Fibroblast of lung (primary cell): ENCODE measurements around the gene LMAN2. TPM values are rescaled to one million over a fixed set of nuclear protein-coding genes. Genes with fewer than 3 reads are reported as not detected.

ENCODE experiments used
- DNase-seq, 2 donors: peaks; one replicate each; pipeline versions ENCODE4 v3.0.0 to v3.0.0-alpha.2; 2010; ENCODE audit warnings: low read depth in 2 of 2
- H2AFZ ChIP-seq: 2 replicates; pipeline ENCODE4 v1.5.1; 2012; ENCODE audit warnings: low read length, control low read depth, inconsistent platforms
- H3K27ac ChIP-seq: 2 replicates; pipeline ENCODE4 v1.5.1; 2011; ENCODE audit warnings: low read length, control low read depth; ENCODE audit not compliant: insufficient read depth
- H3K27me3 ChIP-seq: 2 replicates; pipeline ENCODE4 v1.5.1; 2011; ENCODE audit warnings: mild to moderate bottlenecking, low read length; ENCODE audit not compliant: control insufficient read depth, insufficient read depth
- H3K36me3 ChIP-seq: 2 replicates; pipeline ENCODE4 v1.5.1; 2011; ENCODE audit warnings: low read length; ENCODE audit not compliant: control insufficient read depth, insufficient read depth
- H3K4me1 ChIP-seq: 2 replicates; pipeline ENCODE4 v1.5.1; 2011; ENCODE audit warnings: low read length; ENCODE audit not compliant: control insufficient read depth, insufficient read depth; ENCODE audit errors: extremely low read depth
- H3K4me2 ChIP-seq: 2 replicates; pipeline ENCODE4 v1.5.1; 2011; ENCODE audit warnings: low read length, control low read depth; ENCODE audit not compliant: insufficient read depth; ENCODE audit errors: extremely low read depth
- H3K4me3 ChIP-seq, 4 experiments: fragments of 200-600 bp in 1 of 4; sonication (generic) in 1 of 4; replicated peaks in 1 of 4; 2 replicates each; pipeline ENCODE4 v1.5.1; 2011 to 2016; ENCODE audit warnings: low read length in 4 of 4, low read depth in 3 of 4, mild to moderate bottlenecking in 3 of 4, control low read depth in 2 of 4, inconsistent platforms in 1 of 4, mixed read lengths in 1 of 4; ENCODE audit not compliant: insufficient read depth in 1 of 4; ENCODE audit errors: control extremely low read depth in 1 of 4
- H3K79me2 ChIP-seq: 2 replicates; pipeline ENCODE4 v1.5.1; 2012; ENCODE audit warnings: mild to moderate bottlenecking, low read length, inconsistent platforms; ENCODE audit not compliant: control insufficient read depth, insufficient read depth
- H3K9ac ChIP-seq: 2 replicates; pipeline ENCODE4 v1.5.1; 2011; ENCODE audit warnings: mild to moderate bottlenecking, low read length, control low read depth; ENCODE audit not compliant: insufficient read depth
- H3K9me3 ChIP-seq: 2 replicates; pipeline ENCODE4 v1.5.1; 2012; ENCODE audit warnings: low read depth, low read length; ENCODE audit not compliant: control insufficient read depth, insufficient read depth
- H4K20me1 ChIP-seq: 2 replicates; pipeline ENCODE4 v1.5.1; 2011; ENCODE audit warnings: low read length; ENCODE audit not compliant: control insufficient read depth, insufficient read depth; ENCODE audit errors: extremely low read depth
- CTCF ChIP-seq, 2 donors: IDR thresholded peaks in 1 of 2; conservative IDR thresholded peaks in 1 of 2; 1 replicate in 1 of 2; 2 replicates in 1 of 2; pipeline ENCODE4 v1.5.1; 2011 to 2012; ENCODE audit warnings: low read length in 2 of 2, control low read depth in 1 of 2, inconsistent platforms in 1 of 2, low read depth in 1 of 2, mild to moderate bottlenecking in 1 of 2
- EZH2 ChIP-seq: IDR thresholded peaks from 2 replicates; pipeline ENCODE4 v1.5.1; 2012; ENCODE audit warnings: low read length, control low read depth, mild to moderate bottlenecking; ENCODE audit errors: missing control alignments
- polyA plus RNA-seq, 2 donors: library from polyadenylated mRNA; depleted of rRNA in 1 of 2; stranded (reverse) in 1 of 2; unstranded in 1 of 2; fragments of >200 nt; gene quantifications; 2 replicates each; pipeline ENCODE4 v1.2.1, GENCODE V29; 2011 to 2012; ENCODE audit warnings: missing spikeins in 1 of 2
- total RNA-seq: library from RNA; depleted of rRNA; stranded (reverse); fragments of >200 nt; gene quantifications from 2 replicates; pipeline ENCODE4 v1.2.1, GENCODE V29; 2014

The LMAN2 gene
- total and polyA plus RNA-seq, 2 donors (not counting 1 experiment from before 2014, with no cell fraction given): 145 to 396 TPM

GRCh38 chr5:177328545-177329231 lies 22.8 kb downstream of the LMAN2 start:
- no peak overlapping the region for H3K4me2 ChIP-seq
- no peaks in the 10 kb centered on the region for H3K79me2 ChIP-seq
- TF ChIP-seq CTCF (conservative IDR thresholded peaks at IDR 0.05 in 1 of 2, IDR thresholded peaks at IDR 0.05 in 1 of 2; ENCODE audit: low read depth in 1 of 2, low read length in 2 of 2) (no peak), EZH2 (no peak)
- no peak overlapping the region for H3K4me3 ChIP-seq
- H2AFZ ChIP-seq: no peak overlapping the region
- DNase-seq: no peak
- peaks cover 9% of the 10 kb centered on the region for H3K4me1 ChIP-seq
- no peaks in the 10 kb centered on the region for H4K20me1 ChIP-seq
- H3K9me3 ChIP-seq: no peaks in the 10 kb centered on the region
- no peak overlapping the region for H3K9ac ChIP-seq
- no peaks in the 10 kb centered on the region for H3K27me3 ChIP-seq
- H3K27ac ChIP-seq: no peak overlapping the region
- H3K36me3 ChIP-seq: peaks cover 20% of the 10 kb centered on the region

- Histone ChIP-seq H4K20me1 (no peaks in the 10 kb centered on the region), H3K9ac (no peak overlapping the region), H3K4me3 (no peak overlapping the region), H3K27ac (peak overlapping the region; percentile 81), H3K4me1 (peaks cover 9% of the 10 kb centered on the region), H3K36me3 (peaks cover 14% of the 10 kb centered on the region), H3K79me2 (no peaks in the 10 kb centered on the region), H3K4me2 (peak overlapping the region; percentile 59), H3K9me3 (no peaks in the 10 kb centered on the region), H2AFZ (no peak overlapping the region), H3K27me3 (no peaks in the 10 kb centered on the region)
- TF ChIP-seq CTCF (conservative IDR thresholded peaks at IDR 0.05 in 1 of 2, IDR thresholded peaks at IDR 0.05 in 1 of 2; ENCODE audit: low read depth in 1 of 2, low read length in 2 of 2): no peak
- DNase-seq: peak; percentile 51 to 80
These were observed 23.6 kb downstream of the LMAN2 start for GRCh38 chr5:177327539-177328522.

DNA sequence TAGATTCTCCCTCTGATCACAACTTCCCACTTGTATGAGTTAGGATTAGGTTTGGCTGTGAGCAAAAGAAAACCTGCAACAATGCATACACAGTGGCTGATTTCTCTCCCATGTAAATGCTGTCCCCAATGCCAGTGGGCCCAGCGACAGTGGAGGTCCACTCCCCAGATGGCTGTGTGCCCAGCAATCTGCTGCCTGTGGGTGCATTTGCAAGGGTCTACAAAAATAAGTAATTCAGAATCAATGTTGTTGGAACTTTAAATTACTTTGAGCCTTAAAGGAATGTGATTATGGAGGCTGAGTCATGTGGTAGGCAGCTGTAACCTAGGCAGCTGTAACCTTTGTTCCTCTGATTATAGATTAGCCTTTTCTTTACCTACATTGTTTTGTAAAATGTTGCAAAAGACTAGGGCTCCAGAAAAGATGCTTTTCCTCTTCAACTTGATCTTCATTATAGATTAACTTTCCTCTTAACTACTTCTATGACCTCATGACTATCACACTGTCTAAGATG lies 25.5 kb downstream of the LMAN2 start:
- Histone ChIP-seq H3K4me1 (peaks cover 9% of the 10 kb centered on the region), H3K79me2 (no peaks in the 10 kb centered on the region), H3K4me2 (peak overlapping the region; percentile 57), H3K9ac (no peak overlapping the region), H3K36me3 (peaks cover 6% of the 10 kb centered on the region), H3K27me3 (no peaks in the 10 kb centered on the region), H3K27ac (no peak overlapping the region), H3K9me3 (no peaks in the 10 kb centered on the region), H4K20me1 (no peaks in the 10 kb centered on the region), H3K4me3 (no peak overlapping the region), H2AFZ (no peak overlapping the region)
- DNase-seq: peak in 1 of 2 donors; percentile 20
- TF ChIP-seq EZH2 (no peak), CTCF (conservative IDR thresholded peaks at IDR 0.05 in 1 of 2, IDR thresholded peaks at IDR 0.05 in 1 of 2; ENCODE audit: low read depth in 1 of 2, low read length in 2 of 2) (no peak)
